ENCODE measurements around the gene ZNF274. TPM values are rescaled to one million over a fixed set of nuclear protein-coding genes. Genes with fewer than 3 reads are reported as not detected.
A peak's percentile ranks its signal among the peaks of the same experiment; 100 is the strongest.

Gene ZNF274
- total and polyA plus RNA-seq, 9 of the 15 experiments (the other 6 are each of a cell fraction or from before 2014, with no cell fraction given) = 5.2 to 37.0 (median 28.1) TPM

DNA sequence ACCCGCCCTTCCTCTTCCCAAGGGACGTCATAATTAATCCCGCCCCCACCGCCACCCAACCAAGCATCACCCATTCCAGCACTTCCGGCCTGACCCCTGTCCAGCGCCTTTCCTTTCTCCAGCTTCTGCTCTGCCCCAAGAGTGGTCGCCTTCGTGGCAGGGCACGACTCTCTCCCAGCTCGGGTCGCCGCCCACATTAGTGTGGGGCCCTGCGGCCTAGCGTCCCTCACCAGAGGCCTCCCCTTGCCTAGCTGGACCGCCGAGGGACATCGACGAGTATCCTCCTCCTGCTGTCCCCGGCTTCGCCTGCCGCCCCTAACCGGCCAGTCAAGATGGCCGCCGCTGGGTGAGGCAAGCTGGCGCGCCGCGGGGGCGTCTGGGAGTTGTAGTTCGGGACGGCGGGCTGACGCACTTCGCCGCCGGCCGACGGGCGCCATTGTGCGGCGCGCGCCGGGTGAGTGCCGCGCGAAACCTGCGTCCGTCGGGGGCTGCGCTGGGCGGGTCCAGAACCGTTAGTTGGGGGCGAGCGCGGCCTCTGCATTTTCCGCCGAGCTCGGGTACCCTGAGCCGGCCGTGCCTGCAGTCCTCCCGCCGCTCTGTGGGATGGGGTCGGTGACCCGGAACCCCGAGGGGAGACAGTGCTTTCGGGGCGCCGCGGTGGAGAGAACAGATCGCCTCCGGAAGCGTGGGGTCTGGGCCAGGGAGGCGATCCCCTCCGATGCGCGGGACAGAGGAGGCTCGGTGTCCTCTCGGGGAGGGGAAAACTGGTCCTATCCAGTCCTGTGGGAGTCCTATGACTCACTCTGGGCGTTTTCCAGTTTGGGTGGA, at the start of gene ZNF274 (continued):
- TF ChIP-seq, protein P1, sequence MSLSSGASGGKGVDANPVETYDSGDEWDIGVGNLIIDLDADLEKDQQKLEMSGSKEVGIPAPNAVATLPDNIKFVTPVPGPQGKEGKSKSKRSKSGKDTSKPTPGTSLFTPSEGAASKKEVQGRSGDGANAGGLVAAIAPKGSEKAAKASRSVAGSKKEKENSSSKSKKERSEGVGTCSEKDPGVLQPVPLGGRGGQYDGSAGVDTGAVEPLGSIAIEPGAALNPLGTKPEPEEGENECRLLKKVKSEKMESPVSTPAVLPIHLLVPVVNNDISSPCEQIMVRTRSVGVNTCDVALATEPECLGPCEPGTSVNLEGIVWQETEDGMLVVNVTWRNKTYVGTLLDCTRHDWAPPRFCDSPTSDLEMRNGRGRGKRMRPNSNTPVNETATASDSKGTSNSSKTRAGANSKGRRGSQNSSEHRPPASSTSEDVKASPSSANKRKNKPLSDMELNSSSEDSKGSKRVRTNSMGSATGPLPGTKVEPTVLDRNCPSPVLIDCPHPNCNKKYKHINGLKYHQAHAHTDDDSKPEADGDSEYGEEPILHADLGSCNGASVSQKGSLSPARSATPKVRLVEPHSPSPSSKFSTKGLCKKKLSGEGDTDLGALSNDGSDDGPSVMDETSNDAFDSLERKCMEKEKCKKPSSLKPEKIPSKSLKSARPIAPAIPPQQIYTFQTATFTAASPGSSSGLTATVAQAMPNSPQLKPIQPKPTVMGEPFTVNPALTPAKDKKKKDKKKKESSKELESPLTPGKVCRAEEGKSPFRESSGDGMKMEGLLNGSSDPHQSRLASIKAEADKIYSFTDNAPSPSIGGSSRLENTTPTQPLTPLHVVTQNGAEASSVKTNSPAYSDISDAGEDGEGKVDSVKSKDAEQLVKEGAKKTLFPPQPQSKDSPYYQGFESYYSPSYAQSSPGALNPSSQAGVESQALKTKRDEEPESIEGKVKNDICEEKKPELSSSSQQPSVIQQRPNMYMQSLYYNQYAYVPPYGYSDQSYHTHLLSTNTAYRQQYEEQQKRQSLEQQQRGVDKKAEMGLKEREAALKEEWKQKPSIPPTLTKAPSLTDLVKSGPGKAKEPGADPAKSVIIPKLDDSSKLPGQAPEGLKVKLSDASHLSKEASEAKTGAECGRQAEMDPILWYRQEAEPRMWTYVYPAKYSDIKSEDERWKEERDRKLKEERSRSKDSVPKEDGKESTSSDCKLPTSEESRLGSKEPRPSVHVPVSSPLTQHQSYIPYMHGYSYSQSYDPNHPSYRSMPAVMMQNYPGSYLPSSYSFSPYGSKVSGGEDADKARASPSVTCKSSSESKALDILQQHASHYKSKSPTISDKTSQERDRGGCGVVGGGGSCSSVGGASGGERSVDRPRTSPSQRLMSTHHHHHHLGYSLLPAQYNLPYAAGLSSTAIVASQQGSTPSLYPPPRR (CRISPR knock-in tag; IDR thresholded peaks at IDR 0.05; ENCODE audit: borderline replicate concordance) = peak; percentile 38; the same call in 1 of the 2 replicates
- TF ChIP-seq GATAD2B (IDR thresholded peaks at IDR 0.05; ENCODE audit: borderline replicate concordance) = no peak
- TF ChIP-seq KAT7 (CRISPR knock-in tag; IDR thresholded peaks at IDR 0.05; ENCODE audit: borderline replicate concordance) = no peak
- TF ChIP-seq BCOR (IDR thresholded peaks at IDR 0.05) = no peak
- no peak for TF ChIP-seq KHSRP (IDR thresholded peaks at IDR 0.05)
- TF ChIP-seq ZNF197 (CRISPR knock-in tag; IDR thresholded peaks at IDR 0.05; ENCODE audit: low read depth) = no peak
- TF ChIP-seq, protein P2, sequence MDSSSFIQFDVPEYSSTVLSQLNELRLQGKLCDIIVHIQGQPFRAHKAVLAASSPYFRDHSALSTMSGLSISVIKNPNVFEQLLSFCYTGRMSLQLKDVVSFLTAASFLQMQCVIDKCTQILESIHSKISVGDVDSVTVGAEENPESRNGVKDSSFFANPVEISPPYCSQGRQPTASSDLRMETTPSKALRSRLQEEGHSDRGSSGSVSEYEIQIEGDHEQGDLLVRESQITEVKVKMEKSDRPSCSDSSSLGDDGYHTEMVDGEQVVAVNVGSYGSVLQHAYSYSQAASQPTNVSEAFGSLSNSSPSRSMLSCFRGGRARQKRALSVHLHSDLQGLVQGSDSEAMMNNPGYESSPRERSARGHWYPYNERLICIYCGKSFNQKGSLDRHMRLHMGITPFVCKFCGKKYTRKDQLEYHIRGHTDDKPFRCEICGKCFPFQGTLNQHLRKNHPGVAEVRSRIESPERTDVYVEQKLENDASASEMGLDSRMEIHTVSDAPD (CRISPR knock-in tag; IDR thresholded peaks at IDR 0.05) = no peak
- TF ChIP-seq, protein P3, sequence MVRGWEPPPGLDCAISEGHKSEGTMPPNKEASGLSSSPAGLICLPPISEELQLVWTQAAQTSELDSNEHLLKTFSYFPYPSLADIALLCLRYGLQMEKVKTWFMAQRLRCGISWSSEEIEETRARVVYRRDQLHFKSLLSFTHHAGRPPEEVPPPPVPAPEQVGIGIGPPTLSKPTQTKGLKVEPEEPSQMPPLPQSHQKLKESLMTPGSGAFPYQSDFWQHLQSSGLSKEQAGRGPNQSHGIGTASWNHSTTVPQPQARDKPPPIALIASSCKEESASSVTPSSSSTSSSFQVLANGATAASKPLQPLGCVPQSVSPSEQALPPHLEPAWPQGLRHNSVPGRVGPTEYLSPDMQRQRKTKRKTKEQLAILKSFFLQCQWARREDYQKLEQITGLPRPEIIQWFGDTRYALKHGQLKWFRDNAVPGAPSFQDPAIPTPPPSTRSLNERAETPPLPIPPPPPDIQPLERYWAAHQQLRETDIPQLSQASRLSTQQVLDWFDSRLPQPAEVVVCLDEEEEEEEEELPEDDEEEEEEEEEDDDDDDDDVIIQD (CRISPR knock-in tag; IDR thresholded peaks at IDR 0.05) = no peak
- TF ChIP-seq CXXC5 (CRISPR knock-in tag; IDR thresholded peaks at IDR 0.05) = peak; percentile 96
- TF ChIP-seq MCM7 (IDR thresholded peaks at IDR 0.05) = no peak
- no peak; the same call in 1 of the 2 replicates for TF ChIP-seq TEAD4 (IDR thresholded peaks at IDR 0.05; ENCODE audit: low read length)
- TF ChIP-seq TEAD4 (CRISPR knock-in tag; IDR thresholded peaks at IDR 0.05; ENCODE audit: borderline replicate concordance) = no peak
- TF ChIP-seq MEIS2 (IDR thresholded peaks at IDR 0.05; ENCODE audit: partially characterized antibody) = no peak
- peak; percentile 91 for TF ChIP-seq POLR2H (tag; IDR thresholded peaks at IDR 0.05; ENCODE audit: low read depth)
- TF ChIP-seq, protein P4, sequence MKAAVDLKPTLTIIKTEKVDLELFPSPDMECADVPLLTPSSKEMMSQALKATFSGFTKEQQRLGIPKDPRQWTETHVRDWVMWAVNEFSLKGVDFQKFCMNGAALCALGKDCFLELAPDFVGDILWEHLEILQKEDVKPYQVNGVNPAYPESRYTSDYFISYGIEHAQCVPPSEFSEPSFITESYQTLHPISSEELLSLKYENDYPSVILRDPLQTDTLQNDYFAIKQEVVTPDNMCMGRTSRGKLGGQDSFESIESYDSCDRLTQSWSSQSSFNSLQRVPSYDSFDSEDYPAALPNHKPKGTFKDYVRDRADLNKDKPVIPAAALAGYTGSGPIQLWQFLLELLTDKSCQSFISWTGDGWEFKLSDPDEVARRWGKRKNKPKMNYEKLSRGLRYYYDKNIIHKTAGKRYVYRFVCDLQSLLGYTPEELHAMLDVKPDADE (conservative IDR thresholded peaks at IDR 0.05; ENCODE audit: control insufficient read depth, low read depth, low read length) = peak; percentile 88; the same call in 1 of the 2 replicates
- no peak; the same call in 1 of the 2 replicates for TF ChIP-seq ATF1 (CRISPR knock-in tag; IDR thresholded peaks at IDR 0.05)
- TF ChIP-seq ATF1 (tag; IDR thresholded peaks at IDR 0.05) = peak; percentile 96
- TF ChIP-seq SOX6 (IDR thresholded peaks at IDR 0.05) = peak; percentile 50; the same call in 1 of the 2 replicates
- no peak for TF ChIP-seq PYGO2 (tag; IDR thresholded peaks at IDR 0.05)
